NCI-H146 (cell line): ENCODE results near the gene GANAB.
A peak's percentile ranks its signal among the peaks of the same experiment; 100 is the strongest.
"Not testable (repeated sequence)": the region's sequence is repeated elsewhere in the genome, so short reads cannot be mapped to it uniquely, and the experiment has no call there.

Experiments used
- DNase-seq: peaks from one replicate; lab custom pipeline; 2025; lab: John Stamatoyannopoulos, UW

The GANAB gene

DNA sequence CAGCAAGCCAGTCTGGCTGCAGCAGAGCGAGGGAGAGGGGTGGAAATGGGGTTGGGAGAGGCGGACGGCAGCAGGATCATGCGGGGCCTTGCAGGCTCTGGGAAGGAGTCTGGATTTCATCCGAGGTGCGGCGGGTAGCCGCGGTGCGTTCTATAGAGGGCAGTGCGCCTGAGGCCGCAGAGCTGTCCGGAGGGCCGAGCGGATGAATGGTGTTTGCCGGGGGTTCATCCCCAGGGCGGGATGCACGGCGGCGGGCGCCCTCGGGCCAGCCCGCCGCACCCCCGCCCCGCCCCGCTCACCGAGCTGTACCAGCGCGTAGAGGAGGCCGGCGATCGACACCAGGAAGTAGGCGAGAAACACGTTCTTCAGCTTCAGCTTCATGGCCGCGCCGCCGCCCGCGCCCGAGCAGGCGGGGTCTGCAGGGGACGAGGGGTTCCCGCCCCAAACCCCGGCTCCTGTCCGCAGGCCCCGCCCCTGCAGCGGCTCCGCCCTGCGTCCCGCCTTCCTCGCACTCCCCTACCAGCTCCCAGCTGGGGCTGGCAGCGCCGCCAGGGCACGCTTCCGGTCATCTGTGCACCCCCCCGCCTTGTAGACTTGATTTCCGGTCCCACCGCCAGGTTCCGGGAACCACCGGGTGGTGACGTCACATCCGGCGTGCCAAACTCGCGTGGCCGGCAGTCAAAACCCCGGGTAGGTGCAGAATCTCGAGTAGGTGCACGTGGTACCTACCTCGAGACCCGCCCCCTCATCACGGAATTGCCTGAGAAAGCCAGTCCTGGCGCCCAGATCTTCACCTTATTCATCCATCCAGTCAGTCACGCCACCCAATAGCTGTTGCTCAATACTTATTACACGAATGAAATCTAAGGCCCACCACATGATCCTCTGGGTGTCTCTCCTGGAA is 24.6 kb downstream of the GANAB start, which contains the start of gene B3GAT3:
TSS of gene B3GAT3 (minus strand) at position 420 of the 904 bp plus-strand sequence. CDS start at position 381, 39 bp downstream.
- DNase-seq, result peak; percentile 99

DNA sequence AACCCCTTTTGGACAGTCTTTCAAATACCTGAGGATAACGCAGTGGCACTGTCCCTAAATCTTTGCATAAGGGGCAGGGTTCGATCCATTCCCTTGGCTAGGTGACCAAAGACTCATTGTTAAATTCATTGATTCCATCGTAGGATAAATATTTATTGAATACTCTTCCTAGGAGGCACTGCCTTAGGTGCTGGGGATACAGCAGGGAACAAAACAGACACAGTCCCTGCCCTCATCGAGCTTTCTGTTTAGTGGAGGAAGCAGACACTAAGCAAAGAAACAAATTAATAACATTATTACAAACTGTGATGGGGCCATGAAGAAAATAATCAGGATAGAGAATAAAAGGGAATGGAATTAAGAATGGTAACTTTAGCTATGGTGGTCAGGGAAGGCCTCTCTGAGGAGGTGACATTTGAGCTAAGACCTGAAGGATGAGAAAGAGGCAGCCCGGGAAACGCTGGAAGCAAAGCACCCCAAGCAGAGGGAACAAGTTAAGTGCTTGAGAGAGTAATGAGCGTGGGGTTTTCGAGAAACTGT is 25.3 kb downstream of the GANAB start:
- no peak for DNase-seq

DNA sequence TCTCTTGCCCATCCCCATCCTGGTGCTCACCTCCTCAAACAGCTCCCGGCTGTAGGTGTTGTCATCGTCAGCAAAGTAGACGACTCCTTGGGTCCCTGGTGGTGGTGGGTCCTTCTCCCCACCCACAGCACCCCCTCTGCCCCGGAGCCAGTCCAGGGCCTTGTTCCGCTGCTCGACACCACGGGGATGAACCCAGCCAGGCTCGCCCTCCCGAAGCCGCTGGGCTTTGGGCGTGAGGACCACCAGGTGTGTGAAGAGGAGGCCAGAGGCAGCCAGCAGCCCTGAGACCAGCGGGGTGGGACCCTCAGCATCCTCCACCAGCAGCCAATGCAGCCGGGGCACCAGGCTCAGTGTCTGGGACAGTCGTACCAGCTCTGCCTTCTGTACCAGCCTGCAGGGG is 29.5 kb downstream of the GANAB start:
- not testable (repeated sequence) for DNase-seq

DNA sequence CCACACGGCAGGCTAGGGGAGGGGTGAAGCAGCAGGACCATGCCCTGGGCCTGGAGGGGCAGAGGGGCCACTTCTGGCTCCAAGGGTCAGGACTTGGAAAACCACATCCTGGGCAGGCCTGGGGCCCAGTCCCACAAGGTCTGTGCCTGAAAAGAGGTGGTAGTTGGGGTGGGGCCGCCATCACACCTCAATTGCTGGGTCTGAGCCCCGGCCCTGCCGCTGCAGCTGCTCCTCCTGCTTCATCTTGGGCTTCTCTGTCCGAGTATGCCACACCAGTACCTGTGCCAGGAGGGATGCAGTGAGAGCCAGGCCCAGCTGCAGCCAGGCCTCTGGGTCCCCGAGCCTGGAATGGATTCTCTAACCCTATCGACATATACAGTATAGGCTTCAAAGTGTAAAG is 30.9 kb downstream of the GANAB start:
- no peak for DNase-seq

DNA sequence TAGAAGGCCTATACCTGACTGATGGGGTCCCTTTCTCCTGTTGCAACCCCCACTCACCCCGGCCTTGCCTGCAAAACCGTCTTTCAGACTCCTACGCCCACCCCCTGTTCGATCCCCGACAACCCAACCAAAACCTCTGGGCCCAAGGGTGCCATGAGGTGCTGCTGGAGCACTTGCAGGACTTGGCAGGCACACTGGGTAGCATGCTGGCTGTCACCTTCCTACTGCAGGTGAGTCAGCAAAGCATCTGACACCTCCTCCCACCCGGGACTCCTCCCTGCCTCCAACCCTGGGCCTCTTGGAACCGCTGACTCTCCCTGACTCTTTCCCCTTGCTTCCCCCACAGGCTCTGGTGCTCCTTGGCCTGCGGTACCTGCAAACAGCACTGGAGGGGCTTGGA is 32.1 kb downstream of the GANAB start:
- DNase-seq, result no peak

DNA sequence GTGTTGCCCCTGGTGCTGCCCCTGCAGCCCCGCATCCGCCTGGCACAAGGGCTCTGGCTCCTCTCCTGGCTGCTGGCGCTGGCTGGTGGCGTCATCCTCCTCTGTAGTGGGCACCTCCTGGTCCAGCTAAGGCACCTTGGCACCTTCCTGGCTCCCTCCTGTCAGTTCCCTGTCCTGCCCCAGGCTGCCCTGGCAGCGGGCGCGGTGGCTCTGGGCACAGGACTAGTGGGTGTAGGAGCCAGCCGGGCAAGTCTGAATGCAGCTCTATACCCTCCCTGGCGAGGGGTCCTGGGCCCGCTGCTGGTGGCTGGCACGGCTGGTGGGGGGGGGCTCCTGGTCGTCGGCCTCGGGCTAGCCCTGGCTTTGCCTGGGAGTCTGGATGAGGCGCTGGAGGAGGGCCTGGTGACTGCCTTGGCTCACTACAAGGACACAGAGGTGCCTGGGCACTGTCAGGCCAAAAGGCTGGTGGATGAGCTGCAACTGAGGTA is 33.1 kb downstream of the GANAB start:
- no peak for DNase-seq

DNA sequence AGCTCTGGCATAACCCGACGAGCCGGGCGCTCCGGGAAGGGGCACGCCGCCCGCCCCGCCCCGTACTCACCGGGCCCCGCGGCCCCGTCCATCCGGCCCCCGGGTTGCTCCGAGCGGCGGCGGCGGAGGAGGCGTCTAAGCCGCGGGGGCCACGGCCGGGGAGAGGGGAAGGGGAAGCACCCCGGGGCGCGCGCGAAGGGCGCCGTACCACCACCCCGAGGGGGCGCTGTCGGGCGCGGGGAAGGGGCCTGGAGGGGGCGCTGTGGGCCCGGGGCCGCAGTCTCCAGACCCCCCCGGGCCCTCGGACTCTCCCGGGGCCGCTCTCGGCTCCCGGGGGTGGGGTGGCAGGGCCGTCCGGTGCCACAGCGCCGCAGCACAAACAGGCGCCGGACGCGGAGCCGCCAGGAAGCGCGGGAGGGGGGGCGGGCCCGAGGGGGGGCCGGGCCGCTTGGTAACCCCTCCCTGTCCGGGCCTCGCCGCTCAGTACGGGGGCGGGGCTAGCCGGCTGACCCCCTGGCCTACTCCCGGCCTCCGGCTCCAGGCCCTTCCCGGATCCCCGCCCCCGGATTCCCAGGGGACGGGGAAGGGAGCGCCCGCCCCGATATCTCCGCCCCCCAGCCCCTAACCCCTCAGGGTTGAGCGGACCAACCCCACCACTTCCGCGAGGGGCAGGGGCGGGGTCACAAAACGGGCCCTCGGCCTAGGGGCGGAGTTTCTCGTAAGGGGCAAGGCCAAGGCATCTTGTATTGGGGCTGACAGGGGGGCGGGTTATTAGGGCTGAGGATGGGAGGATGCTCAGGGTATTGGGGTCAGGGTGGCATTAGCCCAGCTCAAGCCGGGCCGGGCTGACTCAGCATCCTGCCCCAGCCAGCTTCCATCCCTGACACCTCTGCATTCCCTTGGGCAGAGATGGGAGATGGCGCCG is 33.8 kb downstream of the GANAB start, which contains the start of the genes EML3 and ROM1:
TSS of gene EML3 (minus strand) at position 410 of the 925 bp plus-strand sequence. CDS start at position 92, 318 bp downstream.
TSS of gene ROM1 (plus strand) at position 892 of the 925 bp plus-strand sequence. CDS start at position 917, 25 bp downstream.
- DNase-seq, result peak; percentile 90

DNA sequence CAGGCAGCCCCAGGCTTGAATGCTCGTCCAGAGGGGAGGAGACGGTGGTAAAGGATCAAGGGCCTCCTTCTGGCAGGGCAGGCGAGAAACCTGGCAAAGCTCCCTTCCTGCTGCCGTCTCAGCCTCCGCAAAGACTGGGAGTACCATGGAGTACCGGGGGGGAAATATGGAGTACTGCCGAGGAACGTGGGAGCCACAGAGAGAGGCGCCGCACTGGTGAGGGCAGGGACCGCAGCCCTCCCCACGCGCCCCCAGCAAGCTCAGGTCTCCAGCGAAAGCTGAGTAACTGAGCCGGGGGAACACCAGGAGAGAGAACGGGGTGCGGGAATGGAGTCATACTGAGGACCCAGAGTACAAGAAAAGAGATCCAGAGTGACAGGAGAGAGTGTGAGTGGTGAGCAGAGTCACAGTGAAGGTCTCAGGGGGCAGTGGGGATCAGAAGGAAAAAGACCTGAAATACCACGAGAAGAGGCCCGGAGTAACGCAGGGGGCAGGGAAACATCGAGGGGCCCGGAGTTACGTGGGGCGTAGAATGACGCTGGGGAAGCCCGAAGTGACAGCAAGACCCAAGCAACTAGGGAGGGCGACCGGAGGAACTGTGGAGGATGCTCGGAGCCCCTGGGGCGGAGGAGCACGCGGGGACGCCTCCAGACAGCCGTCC is 34.6 kb downstream of the GANAB start:
- DNase-seq, result peak; percentile 51

DNA sequence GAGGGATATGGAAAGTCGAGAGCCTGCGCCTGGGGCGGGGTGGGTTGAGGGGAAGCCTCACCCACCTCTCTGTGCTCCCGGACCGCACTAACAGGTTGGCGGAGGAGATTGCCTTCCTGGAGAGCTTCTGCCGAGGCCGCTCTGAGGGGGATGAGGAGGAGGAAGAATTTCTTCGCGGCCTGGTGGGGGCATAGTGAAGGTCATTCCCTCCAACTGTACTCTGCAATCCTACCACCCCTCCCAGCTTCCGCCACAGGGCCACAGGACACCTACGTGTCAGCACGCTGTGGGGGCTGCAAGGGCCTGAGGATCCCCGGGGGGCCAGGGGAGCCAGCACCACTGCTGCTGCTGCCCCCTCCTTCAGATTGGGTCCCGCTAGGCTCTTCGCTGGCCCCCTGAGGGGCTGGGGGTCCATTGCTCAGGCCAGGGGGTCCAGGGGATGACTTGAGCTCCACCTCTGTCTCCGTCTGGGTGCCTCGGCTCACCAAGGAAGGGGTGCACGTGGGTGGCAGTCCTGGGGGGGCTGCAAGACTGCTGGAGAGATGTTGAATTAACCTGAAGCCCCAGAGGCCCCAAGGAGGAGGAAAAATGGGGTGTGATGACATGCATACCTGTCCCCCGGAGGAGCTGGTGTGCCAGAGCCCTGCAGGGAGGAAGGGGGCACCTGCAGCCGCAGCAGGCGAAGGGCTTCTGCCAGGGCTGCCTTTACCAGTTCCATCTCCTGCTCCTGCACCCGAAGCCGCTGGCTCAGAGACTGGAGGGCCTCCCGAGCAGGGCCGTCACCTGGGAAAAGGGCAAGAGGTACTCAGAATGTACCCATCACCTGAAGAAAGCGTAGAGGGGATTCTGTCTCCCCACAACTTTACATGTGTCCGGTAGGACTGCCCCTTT is 35.4 kb downstream of the GANAB start:
- no peak for DNase-seq

DNA sequence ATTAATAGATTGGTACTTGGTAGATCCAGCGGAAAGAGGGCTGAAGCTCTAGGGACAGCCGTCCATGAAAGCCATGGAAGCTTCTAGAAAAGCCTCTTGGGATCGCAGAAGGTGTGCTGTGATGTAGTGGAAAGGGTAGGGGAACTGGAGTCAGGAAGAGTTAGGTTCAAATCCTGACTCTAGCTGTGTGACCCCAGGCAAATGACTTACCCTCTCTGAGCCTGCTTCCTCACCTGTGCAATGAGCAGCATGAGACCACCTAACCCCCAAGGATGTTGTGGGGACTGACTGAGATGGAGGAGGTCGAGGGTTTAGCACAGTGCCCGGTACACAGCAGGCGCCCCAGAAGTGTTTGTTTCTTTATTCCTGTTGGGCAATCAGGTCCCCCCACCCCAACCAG is 36.0 kb downstream of the GANAB start:
- no peak for DNase-seq

DNA sequence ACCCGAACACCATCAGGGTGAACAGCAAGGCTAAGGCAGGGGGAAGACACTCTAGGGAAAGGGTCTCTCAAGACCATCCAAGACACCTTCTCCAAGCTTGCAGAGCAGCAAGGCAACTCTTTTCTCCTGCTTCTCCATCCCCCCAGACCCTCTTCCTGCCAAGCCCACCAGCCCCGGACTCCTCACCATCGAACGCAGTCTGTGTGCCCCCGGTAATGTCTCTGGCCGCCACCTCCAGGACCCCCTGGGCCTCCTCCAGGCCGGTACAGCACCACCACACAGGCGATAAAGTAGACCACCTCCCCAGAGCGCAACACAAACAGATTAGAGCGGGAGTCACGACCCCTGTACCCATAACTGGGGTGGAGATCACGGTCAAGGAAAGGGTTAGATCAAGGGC is 37.6 kb downstream of the GANAB start:
- DNase-seq, result no peak

DNA sequence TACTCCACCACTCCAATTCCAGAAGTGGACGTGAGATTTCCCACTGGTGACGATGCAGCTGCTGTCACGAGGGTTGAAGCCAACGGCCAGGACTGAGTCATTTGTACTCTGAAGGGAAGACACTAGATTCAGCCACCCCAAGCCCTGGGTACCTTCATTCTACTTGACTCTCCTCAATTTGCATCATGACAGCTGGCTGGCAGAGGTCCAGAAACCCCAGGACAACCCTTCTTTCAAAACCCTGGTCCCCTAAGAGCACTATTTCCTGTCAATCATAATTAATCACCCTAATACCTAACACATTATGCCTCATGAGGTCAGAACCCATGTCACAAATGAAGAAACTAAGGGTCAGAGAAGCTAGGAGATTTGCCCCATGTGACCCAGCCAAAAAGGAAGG is 38.7 kb downstream of the GANAB start:
- DNase-seq, result no peak

DNA sequence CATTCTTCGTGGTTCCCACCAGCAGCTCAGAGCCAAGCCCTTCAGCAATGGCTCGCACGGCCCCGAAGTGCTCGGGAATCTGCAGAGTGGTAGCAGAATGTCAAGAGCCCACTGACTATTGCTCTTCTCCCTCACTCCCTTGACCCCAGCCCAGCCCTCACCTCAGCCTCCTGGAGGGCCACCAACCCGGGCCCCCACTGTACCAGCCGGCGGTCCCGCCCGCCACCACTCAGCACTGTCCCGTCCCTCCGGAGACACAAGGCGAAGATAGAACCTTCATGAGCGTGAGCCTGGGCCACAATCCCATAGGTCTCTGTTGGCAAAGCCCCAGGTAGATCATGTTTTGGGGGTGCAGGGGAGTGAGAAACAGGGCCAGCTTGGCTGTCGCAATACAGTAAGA is 40.5 kb downstream of the GANAB start:
- no peak for DNase-seq

DNA sequence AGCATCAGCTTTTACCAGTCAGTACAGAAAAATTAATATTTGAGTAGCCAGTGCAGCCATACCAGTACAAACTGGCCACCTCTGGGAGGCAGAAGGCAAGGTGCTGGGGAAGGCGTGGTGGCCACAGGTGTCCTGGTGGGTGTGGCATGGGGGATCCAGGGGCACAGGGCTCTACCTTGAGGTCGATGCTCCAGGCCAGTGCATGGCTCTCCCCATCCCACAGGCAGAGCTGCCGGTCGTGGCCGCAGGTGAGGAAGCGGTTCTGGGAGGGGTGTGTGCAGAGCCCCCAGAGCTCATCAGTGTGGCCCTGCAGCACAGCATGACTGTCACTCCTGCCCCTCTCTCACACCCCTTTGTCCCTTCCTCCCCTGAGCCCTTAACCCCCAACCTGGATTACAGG is 40.9 kb downstream of the GANAB start:
- DNase-seq, result no peak

DNA sequence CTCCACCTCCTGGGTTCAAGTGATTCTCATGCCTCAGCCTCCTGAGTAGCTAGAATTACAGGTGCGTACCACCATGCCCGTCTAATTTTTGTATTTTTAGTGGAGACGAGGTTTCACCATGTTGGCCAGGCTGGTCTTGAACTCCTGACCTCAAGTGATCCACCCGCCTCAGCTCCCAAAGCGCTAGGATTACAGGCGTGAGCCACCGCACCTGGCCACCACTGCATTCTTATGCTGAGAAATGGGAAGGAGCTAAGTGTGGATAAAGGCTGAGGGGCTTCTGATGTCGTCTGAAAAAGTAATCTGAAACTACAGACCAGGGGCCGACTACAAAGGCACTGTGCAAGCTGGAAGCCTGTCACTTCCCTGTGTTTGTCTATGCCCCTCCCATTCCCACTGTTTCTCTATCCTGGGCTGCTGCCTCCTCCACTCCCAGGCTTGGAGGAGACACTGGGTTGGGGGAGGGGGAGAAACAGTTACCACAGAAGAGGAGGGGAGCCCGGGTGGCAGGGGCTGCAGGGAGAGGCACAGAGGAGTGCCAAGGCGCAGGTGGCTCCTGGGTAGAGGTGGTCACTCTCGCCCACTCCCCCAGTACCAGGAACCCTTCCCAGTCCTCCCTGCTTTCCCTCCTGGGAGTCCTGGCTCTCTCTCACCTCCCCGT is 41.8 kb downstream of the GANAB start:
- no peak for DNase-seq

DNA sequence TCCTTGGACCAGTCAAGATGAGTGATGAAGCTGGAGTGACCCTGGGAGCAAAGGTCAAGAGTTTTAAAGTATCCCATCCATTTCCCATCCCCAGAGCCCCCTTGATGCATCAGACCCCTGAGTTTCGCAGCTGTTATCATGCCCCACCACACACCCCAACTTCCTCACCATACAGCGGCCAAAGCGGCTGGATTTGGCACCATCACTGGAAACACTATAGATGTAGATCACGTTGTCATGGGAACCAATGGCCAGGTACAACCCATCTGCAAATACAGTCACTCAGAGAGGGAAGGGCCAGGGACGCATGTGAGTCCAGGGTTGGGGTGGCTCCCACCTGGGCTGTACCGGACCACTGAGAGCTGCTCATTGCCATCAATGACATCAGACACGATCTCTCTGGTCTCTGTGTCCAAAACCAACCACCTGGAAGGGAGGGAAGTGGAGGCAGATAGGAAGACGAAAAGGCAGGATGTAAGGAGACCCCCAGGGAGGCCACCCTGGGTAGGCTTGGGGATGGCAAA is 42.6 kb downstream of the GANAB start:
- no peak for DNase-seq

DNA sequence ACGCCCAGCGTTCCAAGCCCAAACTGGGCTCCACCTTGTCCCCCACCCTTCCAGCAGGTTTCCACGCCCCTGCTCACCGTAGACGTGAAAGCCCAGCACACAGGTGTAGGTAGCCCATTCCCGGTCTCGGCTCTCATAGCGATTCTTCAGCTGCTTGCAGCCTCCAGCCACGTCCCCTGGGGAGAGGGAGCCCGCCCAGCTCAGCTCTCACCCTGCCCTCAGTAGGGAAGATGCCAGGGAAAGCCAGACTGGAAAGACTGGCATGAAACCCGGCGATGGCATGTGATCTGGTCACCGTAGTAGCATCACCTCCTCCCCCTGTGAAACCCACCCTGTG is 43.4 kb downstream of the GANAB start:
- peak; percentile 60 for DNase-seq

DNA sequence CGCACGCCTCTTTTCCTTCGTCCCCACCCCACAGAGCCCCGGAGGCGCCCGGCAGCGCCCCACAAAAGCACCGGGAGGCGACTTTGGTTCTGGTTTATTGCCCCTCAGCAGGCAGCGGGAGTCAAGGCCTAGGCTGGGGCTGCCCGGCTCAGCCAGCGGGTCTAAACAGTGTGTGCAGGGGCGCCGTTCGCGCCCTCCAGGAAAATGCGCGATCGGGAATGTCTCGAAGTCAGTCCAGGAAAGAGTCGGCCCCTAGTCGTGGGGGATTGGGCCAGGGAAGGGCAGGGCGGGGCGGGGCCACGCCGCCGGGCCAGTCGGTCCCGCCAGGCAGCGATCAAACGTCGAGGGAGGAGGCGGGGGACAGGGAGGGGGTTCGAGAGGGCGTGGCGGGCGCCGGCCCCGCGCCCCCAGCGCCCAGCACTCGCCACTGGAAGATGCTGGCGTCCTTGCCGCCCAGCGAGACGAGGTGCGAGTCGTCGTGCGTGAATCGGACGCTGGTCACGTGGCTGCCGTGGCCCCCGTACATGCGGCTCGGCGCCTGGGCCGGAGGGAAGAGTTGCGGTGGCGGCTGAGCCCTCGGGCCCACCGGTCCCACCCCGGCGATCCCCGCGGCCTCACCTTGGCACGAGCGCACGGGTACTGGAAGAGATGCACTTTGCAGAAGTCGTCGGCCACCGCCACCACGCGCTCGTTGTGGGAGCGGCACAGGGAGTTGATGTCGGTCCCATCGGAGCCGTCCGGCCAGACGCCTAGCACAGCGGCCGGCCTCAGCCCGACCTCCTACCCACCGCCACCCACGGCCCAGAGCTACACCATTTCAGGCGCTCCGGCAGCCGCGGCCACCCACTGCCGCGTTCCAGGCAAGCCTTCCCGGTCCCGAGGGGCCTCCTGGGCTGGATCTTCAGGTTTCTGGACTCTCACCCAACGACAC is 44.0 kb downstream of the GANAB start:
- peak; percentile 89 for DNase-seq
